Measurements from ENCODE around the gene COL5A2.

The COL5A2 gene

GRCh38 chr2:189178726-189179569 is 613 bp downstream of the COL5A2 start:
- no peak for DNase-seq

GRCh38 chr2:189178054-189178453 is 1.5 kb downstream of the COL5A2 start:
- DNase-seq: no peak

- DNase-seq: no peak
These were observed 2.2 kb downstream of the COL5A2 start for GRCh38 chr2:189177251-189177840.

GRCh38 chr2:189176516-189176915 is 3.0 kb downstream of the COL5A2 start:
- DNase-seq: no peak

GRCh38 chr2:189175869-189176433 is 3.6 kb downstream of the COL5A2 start:
- DNase-seq: no peak

GRCh38 chr2:189171956-189172609 is 7.5 kb downstream of the COL5A2 start:
- DNase-seq: no peak

GRCh38 chr2:189168856-189169499 is 10.6 kb downstream of the COL5A2 start:
- no peak for DNase-seq

- DNase-seq: no peak
These were observed 13.7 kb downstream of the COL5A2 start for GRCh38 chr2:189165656-189166380.

- no peak for DNase-seq
These were observed 14.8 kb downstream of the COL5A2 start for GRCh38 chr2:189164746-189165145.

GRCh38 chr2:189163889-189164288 is 15.7 kb downstream of the COL5A2 start:
- DNase-seq: no peak

GRCh38 chr2:189162566-189162965 is 17.0 kb downstream of the COL5A2 start:
- DNase-seq: no peak

- no peak for DNase-seq
These were observed 17.7 kb downstream of the COL5A2 start for GRCh38 chr2:189161894-189162293.

- DNase-seq: no peak
These were observed 19.8 kb downstream of the COL5A2 start for GRCh38 chr2:189159717-189160116.

- no peak for DNase-seq
These were observed 20.3 kb downstream of the COL5A2 start for GRCh38 chr2:189159273-189159672.

GRCh38 chr2:189157939-189158338 is 21.6 kb downstream of the COL5A2 start:
- no peak for DNase-seq

- DNase-seq: no peak
These were observed 22.1 kb downstream of the COL5A2 start for GRCh38 chr2:189157456-189157855.

GRCh38 chr2:189155795-189156194 is 23.8 kb downstream of the COL5A2 start:
- no peak for DNase-seq

- no peak for DNase-seq
These were observed 25.9 kb downstream of the COL5A2 start for GRCh38 chr2:189153619-189154018.

GRCh38 chr2:189152483-189152882 is 27.1 kb downstream of the COL5A2 start:
- DNase-seq: no peak

GRCh38 chr2:189151906-189152305 is 27.7 kb downstream of the COL5A2 start:
- DNase-seq: no peak

GRCh38 chr2:189150033-189150432 is 29.5 kb downstream of the COL5A2 start:
- no peak for DNase-seq

GRCh38 chr2:189147989-189148388 is 31.6 kb downstream of the COL5A2 start:
- DNase-seq: no peak

Measured in activated gamma-delta T cell treated with Interleukin-2 at 50 U/mL for 16 hours (primary cell).